GM18502 (cell line): Measurements from ENCODE around the gene HIRA.

Experiments
- ATAC-seq: cut with Tn5 transposase; IDR thresholded peaks from one replicate; pipeline ENCODE4 v1.9.1; 2021; ENCODE audit warnings: mild to moderate bottlenecking; ENCODE audit not compliant: unreplicated experiment, poor library complexity

HIRA gene

DNA sequence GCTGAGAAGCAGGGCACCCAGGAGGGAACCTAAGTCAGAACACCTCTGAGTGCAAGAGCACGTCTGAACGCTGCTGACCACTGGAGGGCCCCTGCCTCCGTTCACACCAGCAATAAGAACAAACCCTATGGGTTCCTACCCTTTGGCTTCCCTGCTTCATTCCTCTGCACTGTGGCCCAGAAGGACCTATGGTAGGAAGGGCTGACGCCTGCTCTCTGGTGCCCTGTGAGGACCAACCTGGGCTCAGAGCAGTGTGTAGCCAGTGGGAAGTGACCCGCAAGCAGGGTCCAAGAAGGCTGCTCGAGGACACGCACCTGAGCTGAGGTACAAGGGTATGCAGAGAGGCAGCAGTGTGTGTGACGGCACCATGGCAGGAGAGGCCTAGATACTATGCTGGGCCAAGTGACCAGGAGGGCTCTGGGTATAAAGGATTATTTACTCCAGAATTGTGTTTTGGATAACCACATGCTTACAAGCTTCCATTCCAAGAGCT, 71.2 kb downstream of the HIRA start:
- ATAC-seq, result no peak

DNA sequence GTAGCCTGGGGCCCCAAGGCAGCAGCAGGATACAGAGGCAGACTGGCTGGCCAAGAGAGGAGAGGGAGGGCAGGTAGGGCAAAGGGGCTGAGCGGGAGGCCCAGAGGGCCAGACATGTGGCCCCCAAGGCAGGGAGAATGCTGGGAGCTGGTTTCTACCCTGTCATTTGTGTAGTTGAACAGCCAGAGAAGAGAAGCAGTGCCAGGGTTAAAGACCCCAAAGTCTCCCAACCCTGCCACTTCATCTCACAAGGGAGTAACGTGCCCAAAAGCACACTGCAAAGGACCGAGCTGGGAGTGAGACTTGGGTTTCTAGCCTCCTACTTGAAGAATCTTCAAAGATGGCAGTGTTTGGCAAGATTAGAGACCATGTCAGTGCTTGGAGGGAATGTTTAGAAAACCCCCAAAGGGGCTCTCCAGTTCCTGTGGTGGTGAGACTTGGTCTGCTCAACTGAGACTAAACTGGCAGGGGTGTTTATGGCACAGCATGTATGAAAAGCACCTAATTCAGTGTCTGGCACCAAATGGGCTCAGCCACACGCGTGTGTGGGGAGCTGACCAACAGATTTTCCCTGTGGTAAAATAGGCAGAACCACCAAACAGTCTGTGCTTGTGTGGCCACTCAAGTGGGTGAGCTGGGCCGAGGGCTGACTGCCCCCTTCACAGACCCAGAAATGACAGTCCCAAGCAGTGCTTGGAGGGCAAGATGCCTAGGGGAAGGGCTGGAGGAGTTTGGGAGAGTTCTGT, 71.8 kb downstream of the HIRA start:
- ATAC-seq, result no peak

GRCh38 chr22:19358703-19359553, 72.6 kb downstream of the HIRA start:
- ATAC-seq, result no peak

DNA sequence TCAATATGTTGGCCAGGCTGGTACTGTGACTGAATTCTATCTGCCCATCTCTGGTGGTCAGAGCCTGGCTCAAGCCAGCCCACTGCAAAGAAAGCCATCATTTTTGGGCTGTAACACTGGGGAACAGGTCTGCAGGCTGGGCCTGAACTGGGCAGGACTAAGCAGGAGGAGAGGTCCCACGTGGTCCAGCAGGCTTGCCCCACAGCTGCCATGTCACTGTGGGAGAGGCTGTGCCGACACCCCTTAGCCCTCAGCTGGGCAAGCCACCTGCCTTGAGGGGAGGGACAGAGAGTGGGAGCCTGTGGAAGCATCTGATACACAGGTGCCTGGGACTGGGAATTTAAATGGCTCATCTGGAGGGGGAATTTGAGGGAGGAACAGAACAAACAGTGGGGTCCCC, 73.3 kb downstream of the HIRA start:
- ATAC-seq, result no peak

DNA sequence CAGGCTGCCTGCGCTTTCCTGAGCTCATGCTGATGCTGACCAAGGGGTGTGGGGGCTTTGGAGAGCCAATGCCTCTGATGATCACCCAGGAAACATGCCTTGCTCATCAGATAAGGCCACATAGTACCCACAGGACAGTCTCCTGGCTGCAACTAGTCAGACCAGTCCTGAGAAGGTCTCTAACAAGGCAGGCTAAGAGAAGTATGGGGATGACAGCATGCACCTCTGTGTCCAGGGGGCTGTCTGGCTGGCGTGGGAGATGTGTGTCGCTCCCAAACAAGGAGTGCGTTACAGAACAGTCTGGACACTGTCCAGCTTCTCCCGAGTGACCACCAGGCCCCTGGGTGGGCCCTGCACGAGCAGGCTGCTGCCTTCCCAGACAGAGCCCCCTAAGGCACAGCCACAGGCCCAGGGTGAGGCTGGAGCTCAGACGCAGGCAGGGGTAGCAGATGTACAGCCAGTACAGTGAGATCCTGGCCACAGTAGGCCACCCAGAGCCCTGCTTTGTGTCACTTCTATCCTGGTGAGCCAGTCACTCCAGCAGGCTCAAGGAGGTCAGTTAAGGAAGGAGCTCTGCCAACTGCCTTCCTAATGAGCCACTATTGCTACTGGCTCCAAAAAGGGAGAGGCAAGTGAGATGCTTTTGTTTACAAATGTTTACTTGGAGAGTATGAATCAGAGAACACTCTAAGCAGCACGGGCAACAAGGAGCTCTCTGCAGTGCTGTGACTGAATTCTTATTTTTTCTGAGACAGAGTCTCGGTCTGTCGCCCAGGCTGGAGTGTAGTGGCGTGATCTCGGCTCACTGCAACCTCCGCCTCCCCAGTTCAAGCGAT, 74.0 kb downstream of the HIRA start:
- ATAC-seq, result no peak

DNA sequence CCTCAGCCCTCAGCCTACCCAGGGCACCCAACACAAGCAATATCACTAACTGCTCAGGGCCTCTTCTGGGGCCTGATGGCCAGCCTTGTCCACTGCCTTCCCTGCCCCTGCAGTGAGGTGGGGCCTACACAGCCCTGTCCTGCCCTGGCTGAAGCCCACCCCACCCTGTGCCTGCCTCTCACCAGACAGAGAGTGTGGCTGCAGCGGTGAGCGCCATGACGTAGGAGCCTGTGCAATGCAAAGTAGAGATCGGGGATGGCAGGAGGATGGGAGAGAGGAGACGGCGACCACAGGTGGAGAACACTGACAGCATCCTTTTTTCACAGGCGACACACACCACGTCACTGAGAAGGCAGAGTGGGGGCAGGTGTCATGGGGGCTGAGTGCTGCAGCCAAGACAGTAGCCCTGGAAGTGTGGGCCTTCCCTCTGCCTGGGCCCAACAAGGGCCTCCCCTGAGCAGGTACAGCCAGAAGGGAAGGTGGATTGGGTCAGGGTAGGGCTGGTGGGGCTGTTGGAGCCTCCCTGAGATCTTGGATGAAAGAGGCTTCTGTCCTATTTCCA, 74.7 kb downstream of the HIRA start:
- no peak for ATAC-seq

- no peak for ATAC-seq
Observed at GRCh38 chr22:19355413-19356157, 75.9 kb downstream of the HIRA start.

- no peak for ATAC-seq
Observed at GRCh38 chr22:19354201-19354600, 77.3 kb downstream of the HIRA start.

- ATAC-seq, result no peak
Observed at GRCh38 chr22:19353363-19354131, 78.0 kb downstream of the HIRA start.

GRCh38 chr22:19352766-19353165, 78.8 kb downstream of the HIRA start:
- ATAC-seq, result no peak

- no peak for ATAC-seq
Observed at GRCh38 chr22:19352217-19352616, 79.3 kb downstream of the HIRA start.

DNA sequence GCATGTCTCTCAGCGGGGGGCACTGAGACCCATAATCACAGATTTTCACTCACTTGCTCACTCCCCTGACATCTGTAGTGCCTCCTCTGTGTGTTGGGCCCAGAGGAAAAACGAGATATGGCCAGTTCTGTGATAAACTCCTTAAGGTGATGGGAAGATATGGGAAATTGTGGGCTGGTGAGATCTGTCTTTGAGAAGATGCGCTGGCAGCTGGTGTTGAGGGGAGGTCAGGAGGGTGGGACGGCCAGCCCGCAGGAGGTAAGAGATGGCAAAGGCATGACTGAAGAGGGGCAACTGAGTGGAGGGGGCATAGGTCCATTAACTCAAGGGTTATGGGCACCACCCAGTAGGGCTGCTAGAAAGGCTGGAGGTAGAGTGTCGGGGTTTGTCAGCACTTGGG, 79.9 kb downstream of the HIRA start:
- no peak for ATAC-seq

DNA sequence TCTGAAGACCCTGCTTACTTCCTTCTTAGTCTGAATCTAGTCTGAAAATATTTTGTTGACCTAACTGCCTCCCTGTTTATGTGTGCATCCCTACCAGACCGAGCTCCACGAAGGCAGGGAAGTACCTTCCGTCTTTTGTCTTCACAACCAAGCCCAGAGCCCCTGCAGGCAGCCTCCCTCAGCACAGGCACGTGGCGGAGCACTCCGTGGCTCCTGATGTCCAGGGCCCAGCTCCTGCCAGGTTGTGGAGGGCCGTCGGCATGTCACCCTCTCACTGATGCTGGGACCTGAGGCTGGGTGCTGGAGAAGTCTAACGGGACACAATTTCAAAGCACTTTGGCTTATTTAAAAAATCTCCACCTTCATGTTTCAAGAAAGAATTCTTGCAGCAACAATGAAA, 80.6 kb downstream of the HIRA start:
- ATAC-seq, result no peak

DNA sequence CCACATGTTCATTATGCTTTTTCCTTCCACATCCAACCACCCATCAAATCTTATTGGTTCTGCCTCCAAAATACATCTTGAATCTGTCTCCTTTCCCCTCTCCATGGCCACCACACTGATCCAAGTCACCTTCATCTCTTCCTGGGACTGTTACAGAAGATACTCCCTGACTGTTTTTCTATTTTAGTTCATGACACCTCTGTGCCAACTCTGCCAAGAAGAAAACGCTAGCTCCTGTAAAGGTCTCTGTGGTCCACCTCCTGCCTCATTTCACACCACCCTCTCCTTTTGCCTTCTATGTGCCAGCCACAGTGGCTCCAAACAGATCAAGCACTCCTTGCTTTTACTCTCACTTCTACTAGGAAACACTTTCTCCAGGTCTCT, 81.1 kb downstream of the HIRA start:
- no peak for ATAC-seq

GRCh38 chr22:19349778-19350475, 81.6 kb downstream of the HIRA start:
- ATAC-seq, result no peak

DNA sequence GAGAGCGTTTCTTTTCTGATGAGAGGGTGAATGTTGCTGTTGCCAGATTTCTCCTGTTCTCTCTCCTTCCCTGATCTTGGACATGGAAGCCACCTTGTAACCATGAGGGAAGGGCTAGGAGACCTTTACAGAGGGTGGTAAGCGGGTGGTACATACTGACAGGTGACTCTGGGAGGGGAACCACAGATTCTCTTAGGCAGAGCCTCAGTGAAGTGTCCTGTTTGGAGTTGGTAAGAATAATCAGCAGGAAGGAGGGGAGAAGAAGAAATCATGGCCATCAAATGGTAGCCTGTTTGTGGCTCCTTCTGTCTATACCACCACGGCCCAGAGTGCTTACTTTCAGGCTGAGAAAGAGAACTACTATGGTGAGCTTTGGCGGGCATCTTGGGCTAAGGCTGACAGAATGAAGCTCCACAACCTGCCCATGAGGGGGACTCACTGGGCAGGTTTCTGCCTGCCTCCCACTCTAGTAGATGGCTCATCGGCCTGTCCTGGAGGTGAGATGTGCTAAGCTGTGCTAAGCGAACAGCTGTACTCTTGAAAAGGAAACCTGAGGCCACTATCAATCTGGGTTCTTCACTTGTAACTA, 84.8 kb downstream of the HIRA start:
- no peak for ATAC-seq

DNA sequence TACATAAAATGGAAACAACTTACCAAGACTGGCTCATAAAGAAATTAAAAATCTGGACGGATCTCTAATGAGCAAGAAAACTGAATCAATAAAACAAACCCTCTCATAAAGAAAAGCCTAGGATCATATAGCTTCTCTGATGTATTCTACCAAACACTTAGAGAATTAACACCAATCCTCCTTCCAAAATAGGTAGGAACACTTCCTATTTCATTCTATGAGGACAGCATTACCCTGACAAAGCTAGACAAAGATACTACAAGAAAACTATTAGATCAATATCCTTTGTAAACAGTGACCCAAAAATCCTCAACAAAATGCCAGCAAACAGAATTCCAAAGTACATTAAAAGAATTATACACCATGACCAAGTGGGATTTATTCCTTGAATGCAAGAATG, 87.1 kb downstream of the HIRA start:
- no peak for ATAC-seq

DNA sequence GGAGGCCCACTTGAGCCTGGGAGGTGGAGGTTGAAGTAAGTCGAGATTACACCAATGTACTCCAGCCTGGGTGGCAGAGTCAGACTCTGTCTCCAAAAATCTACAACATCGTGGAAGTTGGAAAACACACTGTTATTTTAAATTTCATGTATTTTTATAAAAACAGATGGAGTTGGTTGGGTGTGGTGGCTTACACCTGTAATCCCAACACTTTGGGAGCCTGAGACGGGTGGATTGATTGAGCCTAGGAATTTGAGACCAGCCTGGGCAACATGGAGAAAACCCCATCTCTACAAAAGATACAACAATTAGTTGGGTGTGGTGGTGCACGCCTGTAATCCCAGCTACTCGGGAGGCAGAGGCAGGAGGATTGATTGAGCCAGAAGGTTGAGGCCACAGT, 88.1 kb downstream of the HIRA start:
- no peak for ATAC-seq
